CD4-positive, alpha-beta T cell treated with Interleukin-2 at 100 ng/mL for 4 hours (primary cell): ENCODE measurements around the gene SKOR2.

Experiments
- DNase-seq: peaks from one replicate; pipeline ENCODE4 v3.0.0-alpha.2; 2020; ENCODE audit warnings: low spot score

Gene SKOR2, protein sequence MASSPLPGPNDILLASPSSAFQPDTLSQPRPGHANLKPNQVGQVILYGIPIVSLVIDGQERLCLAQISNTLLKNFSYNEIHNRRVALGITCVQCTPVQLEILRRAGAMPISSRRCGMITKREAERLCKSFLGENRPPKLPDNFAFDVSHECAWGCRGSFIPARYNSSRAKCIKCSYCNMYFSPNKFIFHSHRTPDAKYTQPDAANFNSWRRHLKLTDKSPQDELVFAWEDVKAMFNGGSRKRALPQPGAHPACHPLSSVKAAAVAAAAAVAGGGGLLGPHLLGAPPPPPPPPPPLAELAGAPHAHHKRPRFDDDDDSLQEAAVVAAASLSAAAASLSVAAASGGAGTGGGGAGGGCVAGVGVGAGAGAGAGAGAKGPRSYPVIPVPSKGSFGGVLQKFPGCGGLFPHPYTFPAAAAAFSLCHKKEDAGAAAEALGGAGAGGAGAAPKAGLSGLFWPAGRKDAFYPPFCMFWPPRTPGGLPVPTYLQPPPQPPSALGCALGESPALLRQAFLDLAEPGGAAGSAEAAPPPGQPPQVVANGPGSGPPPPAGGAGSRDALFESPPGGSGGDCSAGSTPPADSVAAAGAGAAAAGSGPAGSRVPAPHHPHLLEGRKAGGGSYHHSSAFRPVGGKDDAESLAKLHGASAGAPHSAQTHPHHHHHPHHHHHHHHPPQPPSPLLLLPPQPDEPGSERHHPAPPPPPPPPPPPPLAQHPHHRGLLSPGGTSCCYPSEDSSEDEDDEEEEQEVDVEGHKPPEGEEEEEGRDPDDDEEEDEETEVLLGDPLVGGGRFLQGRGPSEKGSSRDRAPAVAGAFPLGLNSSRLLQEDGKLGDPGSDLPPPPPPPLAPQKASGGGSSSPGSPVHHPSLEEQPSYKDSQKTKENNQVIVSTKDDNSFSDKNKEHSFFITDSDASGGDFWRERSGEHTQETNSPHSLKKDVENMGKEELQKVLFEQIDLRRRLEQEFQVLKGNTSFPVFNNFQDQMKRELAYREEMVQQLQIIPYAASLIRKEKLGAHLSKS

DNA sequence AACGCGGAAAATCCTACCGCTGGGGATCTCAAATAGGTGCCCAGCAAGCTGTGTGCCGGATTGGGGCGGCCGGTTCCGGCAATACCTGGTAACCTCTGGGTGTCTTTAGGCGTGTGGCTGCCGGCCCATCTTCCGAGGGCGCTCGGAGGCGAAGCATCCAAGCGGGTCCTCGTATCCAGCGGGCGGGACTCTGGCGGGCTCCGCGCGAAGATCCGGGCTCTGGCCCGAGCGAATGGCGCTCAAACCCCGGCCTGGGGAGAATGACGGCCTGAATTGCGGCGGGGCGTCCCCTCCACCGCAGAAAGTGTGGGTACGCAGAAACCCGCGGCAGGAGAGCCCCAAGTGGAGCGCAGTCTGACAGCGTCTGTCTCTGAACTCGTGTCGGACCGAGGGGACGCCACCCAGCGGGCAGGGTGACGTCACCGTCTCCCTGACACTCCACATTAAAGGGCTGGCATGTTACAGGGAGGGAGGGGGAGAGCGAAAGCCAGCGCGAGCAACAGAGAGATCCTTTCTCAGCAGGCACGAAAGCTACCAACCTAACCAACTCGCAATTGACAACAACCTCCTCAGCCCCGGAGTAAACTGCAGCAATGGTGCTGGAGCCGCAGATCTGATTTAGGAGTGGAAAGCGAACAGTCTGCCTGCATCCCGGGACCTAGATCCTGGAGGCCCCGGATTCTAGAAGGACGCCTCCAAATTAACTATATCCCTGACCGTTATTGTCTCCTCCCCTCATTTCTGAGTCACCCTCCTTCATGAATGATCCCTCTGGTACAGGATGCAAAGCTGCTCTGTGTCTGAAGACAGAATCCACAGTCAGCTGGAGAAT lies at the start of gene SKOR2:
SKOR2 (minus strand) TSS at position 372 of the 832 bp plus-strand sequence. CDS start 2,477 bp downstream, outside the sequence.
- no peak for DNase-seq

DNA sequence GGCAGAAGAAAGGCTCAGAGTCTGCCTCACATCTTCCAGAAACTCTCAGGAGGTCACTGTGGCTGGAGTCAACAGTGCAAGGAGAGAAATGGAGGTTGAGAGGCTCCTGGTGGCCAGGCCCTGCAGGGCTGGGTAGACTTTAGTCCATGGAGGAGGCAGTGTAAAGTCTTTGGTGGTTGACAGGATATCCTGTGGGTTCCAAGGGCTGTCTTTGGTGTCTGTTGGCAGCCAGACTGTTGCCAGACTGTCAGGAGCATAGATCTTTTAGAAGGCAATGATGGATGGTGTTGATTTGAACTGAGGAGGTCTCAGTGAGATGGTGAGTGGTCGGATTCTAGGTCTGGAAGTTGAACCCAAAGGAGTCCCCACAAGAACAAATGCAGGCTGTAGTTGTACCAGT lies 45.0 kb upstream of the SKOR2 start:
- DNase-seq, result no peak

DNA sequence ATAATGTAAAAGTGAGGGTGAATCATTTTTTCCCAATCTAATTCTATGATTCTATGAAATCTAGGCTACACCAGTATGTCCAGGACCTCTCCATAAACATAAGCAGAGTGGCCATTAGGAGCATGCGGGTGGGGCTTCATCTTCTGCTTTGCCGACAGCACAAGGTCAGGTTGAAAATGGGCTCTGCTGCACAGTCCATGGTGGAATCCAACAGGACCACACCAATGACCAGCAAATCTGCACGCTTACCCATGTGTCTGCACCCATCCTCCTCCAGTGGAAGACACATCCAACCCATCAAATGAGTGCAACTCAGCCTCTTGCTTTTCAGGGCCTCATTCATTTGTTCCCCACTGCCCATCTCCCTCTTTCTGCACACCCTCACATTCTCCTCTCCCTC lies 43.3 kb upstream of the SKOR2 start:
- no peak for DNase-seq

DNA sequence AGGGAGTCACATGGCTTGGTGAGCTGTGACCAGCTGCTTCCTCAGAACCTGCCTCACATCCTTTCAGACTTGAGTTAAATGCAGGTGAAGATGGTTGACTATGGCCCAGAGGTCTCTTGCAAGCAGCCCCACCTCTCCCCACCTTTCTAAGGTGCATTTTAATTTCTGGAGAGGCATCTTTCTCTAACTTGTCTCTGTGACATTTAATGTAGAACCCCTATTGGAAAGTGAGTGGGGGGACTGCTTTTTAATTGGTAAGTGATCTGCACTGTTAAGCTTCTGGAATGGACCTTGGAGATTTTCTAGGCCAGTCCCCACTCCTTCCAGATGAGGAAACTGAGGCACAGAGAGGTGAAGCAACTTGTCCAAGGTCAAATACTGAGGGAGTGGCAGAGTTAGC lies 37.3 kb upstream of the SKOR2 start:
- DNase-seq, result no peak

DNA sequence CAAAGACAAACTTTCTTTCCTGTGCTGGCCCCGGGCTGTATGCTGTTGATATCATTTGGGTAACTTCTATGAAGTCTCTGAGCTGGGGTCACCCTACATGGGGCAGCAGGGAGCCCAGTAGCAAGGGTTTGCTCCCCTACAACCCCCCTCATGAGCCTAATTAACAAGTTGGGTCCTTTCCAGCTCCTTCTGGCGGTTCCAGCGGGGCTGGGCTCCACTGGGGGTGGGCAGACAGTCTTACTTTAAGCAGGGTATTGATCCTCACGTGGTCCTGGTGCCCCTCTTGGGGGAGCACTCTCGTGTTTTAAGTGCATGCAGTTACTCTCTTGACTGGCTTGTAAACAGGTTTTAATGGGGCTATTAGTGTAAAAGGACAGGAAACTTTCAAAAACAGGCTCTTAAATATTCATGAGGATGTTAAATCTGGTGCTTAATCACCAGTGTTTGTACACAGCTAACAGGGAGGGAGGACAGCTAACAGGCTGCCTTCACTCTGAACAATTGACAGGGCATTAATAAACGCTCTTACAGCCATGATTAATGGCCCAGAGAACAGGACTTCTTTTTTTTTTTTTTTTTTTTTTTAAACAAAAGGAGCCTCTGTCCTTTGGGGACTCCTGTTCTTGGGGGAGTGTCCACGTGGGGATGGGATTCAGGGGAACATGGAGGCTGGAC lies 36.6 kb upstream of the SKOR2 start:
- no peak for DNase-seq

DNA sequence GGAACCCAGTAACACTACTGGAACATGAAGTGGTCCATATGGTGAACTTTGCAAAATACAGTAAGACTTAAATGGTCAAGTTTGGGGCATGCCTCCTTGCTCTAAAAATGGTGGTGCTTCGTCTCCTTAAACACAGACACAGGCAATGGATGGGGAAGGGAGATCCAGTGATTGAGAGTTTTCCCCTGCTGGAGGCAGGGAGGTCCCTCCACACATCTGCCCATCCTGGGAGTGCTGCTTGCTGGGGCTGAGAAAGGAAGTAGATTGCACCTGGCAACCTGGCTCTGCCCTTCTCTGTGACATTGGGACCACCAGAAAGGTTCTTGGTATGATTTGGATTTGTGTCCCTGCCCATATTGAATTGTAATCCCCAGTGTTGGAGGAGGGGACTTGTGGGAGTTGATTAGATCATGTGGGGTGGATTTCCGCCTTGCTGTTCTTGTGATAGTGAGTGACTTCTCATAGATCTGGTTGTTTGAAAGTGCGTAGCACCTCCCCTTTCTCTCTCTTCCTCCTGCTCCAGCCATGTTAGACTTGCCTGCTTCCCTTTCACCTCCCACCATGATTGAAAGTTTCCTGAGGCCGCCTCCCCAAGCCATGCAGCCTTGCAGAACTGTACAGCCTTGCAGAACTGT lies 35.4 kb upstream of the SKOR2 start:
- no peak for DNase-seq

DNA sequence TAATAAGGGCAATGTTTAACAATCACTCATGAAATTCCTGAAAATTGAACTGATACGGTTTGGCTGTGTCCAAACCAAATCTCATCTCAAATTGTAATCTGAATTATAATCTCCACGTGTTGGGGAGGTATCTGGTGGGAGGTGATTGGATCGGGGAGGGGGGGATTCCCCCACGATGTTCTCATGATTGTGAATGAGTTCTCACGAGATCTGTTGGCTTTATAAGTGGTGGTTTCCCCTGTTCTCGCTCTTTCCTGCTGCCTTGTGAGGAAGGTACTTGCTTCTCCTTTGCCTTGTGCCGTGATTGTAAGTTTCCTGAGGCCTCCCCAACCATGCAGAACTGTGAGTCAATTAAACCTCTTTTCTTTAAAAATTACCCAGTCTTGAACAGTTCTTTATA lies 34.0 kb upstream of the SKOR2 start:
- DNase-seq, result no peak

DNA sequence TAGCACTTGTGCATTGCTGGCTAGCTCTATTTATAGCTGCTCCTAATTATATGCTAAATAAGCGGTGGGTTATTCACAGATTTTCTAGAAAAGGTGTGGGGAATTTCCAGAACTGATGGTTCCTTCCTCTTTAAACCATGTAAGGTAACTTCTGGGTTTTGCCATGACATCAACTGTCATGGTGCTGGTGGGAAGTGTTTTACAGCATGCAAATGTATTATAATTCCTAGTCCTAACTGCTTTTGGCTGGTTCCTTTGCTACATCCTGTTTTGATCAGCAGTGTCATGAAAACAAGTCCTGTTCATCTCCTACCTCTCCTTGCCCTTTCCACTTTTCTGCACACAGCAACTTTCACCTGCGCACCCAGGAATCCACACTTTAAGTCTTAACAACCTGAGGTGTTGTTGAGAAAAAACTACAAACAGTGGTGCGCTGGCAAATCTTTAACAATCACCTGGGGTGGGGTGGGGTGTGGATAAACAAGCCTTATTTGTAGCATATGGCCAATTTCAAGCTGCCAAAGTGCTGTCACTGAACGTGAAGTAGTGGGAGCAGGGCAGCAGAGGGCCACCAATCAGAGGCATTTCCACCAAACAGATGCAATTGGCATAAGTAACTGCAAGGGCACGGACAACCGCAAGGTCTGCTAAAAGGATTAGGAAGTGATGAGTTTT lies 33.4 kb upstream of the SKOR2 start:
- no peak for DNase-seq

DNA sequence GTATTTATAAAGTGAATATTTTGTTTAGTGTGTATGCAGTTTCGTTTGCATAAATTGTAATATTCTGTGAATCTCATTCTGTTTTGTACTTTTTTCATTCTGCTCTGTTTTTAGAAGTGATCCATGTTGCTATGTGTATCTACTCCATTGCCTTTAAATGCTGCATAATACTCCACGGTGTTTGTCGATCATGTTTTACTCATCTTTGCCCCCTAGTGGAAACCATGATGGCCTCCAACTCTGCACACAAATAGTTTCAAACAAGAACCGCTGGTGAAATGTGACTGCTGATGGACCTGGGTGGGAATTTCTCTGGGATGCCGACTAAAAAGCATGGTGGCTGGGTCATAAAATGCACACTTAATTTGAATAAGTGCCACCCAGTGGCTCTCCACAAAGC lies 32.0 kb upstream of the SKOR2 start:
- DNase-seq, result no peak

DNA sequence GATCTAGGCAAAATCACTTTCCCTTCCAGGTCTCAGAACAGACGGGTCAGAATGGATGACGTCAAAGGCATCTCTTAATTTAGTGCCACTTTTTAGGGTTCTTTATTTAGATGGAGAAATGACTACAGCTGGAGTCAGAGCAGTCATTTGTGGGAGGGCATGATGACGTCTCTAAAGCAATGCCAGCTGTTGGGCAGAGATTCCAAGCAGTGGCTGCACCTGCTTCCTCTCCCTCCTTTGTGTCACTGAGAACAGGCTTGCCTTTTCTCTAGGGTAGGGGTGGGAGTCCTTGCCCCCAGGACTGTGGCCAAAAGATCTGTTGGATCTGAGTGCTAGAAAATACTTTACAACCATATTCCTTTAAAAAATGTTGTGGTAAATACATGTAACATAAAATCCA lies 28.7 kb upstream of the SKOR2 start:
- no peak for DNase-seq

DNA sequence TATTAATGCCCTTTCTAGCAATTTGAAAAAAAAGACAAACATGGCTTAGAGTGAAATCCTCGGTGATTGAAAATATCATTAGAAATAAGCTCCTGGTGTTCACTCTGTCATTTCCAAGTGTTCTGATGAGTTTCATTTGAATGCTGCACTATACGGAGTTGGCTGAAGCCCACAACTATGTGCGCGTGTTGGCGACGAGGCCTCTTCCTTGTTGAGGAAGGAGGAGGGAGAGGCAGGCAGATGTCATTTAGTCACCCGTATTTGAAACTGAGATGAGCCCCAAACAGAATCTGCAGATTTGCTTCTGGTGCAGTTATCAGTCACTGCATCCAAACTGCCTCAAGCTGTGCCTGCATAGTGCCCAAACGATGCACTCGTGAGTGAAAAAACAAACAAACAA lies 23.5 kb upstream of the SKOR2 start:
- DNase-seq, result no peak

DNA sequence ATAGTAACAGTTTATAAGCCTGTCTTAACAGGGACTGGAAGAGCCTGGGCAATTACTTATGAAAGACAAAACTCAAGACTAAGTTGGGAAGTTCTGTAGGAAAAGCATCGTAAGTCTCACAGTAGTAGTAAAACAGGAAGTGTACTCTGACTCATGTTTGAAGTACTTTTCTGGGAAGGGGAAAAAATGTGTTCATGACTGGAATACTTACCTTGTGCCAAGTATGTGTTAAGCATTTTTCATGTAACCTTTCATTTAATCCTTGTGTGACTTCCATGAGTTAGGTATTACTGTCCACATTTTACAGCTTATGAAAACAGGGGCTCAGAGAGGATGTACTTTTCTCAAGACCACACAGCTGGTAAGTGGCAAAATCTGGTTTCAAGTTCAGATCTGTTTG lies 13.7 kb upstream of the SKOR2 start:
- DNase-seq, result no peak

DNA sequence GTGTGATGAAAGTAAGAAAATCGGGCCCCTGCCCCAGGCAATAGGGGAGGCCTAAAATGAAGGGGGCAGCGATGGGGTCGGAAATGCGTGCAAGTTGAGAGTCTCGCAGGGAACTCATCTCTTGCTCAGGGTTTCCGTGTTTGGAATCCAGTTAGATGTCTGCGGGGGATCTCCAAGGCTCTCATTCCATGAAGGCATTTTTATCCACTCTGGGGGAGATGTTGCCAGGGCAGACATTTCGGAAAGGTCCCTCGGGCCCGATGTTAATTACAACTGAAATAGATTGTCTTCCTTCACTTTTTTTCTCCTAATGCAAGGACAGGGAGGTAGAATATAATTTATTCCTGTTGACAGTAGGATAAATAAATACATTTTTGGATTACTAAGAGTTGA lies 12.8 kb upstream of the SKOR2 start:
- DNase-seq, result no peak

DNA sequence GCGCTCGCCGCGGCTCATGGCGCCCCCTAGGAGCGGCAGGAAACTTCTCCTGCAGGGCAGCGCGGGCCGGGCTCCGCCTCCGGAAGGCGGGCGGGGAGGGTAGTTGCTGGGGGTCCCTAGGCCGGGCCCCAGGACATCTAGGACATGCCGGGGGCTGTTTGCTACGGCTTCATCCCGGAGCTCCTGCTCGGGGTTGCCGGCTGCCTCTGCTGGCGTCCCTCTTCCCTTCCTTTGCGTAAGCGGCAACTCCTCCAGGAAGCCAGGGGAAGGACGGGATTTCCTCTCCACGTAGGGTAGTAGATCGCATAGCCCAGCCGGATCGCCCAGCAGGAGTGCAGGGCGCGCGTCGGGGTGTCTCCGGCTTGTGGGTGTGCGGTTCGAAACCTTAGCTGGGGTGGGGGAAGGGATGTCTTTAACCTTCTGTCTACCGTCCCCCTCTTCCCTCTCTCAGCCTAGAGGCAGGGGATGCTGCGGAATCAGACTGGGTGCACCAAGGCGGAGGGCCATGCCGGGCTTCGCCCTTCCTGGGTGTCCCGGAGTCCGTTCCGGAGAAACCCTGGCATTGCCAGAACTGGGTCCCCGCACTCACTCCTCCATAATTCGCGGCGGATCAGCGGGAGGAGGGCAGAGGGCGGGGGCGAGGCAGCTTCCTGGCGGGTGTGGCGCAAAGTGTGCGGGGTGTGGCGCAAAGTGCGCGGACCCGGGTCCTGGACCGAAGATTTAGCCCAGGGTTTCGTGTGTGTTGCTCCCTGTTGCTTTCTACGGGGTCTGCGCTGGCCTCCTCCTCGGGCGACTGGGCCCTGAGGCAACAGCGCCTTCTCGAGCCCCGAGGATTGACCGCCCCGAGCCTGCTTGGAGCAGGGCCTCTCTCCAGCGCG lies 12.2 kb upstream of the SKOR2 start:
- no peak for DNase-seq

DNA sequence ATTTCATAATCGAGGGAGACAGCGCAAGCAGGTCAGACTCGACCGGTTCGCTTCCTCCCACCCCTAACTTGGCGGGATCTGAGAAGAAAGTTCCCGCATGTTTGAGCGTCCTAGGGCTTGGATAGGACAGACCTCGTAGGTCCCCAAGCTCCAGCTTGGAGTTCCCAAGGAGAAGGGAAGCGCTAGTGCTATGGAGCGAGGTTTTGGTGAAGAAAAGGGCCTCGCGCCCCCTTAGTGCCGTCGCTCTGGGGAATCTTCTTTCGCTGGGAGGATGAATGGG lies 11.6 kb upstream of the SKOR2 start:
- DNase-seq, result no peak

DNA sequence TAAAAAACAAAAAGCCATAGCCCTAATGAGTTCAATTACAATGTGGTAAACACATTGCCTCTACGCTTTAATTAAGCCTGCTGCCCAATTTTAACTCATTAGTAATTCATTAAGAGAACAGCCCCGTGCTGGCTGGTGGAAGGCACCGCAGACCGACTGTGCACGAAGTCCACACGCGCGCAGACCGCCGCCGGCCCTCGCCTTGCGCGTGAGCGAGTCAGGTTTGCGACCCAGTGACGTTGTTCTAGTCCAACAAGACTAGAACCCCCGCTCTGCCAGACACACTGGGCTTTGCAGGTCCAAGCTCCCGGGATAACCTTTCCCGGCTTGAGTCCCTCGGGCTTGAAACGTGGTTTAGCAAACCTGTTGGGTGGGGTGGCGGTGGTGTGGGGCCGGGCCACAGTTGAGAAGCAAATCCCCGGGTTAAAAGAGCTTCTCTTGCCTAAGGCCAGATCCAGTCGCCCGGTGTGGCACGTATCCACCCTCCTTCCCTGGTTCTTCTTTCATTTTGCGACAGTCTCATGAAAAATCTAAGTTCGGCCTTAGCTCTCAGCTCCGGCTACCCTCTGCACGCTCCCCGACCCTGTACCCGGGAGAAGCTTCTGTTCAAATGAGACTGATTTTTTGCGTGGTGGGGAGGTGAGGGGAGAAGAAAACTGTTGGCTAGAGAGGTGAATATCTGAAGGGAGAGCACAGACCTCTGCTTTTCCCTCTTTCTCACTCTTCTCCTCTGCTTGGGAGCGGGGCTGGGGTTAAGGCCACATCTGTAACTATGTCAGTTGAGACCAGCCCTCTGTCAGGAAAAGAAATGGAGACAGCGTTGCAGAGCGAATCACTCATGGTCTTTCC lies 11.1 kb upstream of the SKOR2 start:
- no peak for DNase-seq

DNA sequence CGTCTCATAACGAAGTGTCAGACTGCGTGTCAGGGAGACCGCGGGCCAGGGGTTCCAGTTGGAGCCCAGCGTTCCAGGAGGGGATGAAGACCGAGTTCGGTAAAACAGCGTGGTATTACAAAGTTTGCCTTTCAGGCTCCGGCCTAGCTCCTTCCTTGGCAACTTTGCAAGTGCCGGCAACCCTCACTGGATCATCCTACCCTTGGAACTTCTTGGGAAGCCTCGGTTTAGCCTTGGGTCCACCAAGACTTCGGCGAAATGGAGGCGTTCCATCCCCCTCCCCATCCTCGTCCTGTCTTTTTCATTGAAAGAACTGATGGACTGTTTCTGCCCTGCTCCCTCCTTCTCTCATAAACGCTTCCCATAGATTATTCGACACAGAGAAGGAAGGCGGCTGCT lies 10.4 kb upstream of the SKOR2 start:
- DNase-seq, result no peak

DNA sequence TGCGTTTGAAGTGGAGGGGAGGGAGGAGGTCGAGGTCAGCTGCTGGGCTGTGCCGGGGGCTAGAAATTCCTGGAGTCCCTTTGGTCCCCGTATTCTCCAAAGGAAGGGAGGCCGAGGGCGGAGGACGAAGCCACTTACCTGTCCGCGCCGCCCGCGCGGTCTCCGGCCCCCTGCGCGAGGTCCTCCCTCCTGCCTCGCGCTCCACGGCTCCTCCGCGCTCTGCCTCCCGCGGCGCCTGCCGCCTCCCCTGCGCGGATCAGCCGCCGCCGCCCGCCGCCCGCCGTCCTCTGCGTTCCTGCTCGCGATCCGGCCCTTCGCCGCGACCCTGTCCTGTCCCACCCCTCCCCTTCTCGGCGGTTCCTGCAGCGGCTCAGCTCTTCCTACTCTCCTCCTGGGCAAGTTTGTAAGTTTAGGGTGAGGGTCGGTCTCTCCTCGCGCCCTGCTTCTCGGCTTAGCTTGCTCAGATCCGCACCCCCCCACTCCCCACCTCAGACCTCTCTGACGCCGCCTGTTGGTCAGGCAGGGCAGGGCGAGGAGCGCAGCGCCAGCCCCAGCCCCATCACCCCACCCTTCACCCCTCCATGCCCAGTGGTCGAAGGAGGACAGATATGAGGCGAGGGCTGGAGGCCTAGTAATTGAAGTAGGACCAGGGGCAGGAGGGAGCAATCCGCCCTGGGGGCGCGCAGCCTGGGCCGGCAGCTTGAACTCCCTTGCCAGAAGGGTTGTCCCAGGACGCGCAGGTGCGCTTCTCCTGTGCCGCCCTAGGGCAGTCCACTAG lies 9.7 kb upstream of the SKOR2 start:
- DNase-seq, result no peak
